HG02885 (cell line): Measurements from ENCODE around the gene MCFD2.
"Not testable (repeated sequence)": the region's sequence is repeated elsewhere in the genome, so short reads cannot be mapped to it uniquely, and the experiment has no call there.

Experiments
- ATAC-seq: cut with Tn5 transposase; IDR thresholded peaks from one replicate; pipeline ENCODE4 v1.9.1; 2021; ENCODE audit warnings: mild to moderate bottlenecking; ENCODE audit not compliant: unreplicated experiment, poor library complexity

MCFD2 gene

GRCh38 chr2:46904908-46905678, 10.5 kb downstream of the MCFD2 start:
- not testable (repeated sequence) for ATAC-seq

GRCh38 chr2:46902980-46903379, 12.6 kb downstream of the MCFD2 start:
- ATAC-seq = not testable (repeated sequence)

GRCh38 chr2:46902465-46902864, 13.1 kb downstream of the MCFD2 start:
- ATAC-seq = no peak

- ATAC-seq = no peak
These were observed 14.0 kb downstream of the MCFD2 start for GRCh38 chr2:46901611-46902010.

- ATAC-seq = no peak
These were observed 15.2 kb downstream of the MCFD2 start for GRCh38 chr2:46900381-46900780.

- ATAC-seq = no peak
These were observed 16.6 kb downstream of the MCFD2 start for GRCh38 chr2:46899053-46899452.

GRCh38 chr2:46898024-46898423, 17.6 kb downstream of the MCFD2 start:
- no peak for ATAC-seq

GRCh38 chr2:46893269-46893939, 22.2 kb downstream of the MCFD2 start:
- ATAC-seq = no peak

GRCh38 chr2:46891956-46892553, 23.6 kb downstream of the MCFD2 start:
- ATAC-seq = no peak

- no peak for ATAC-seq
These were observed 27.1 kb downstream of the MCFD2 start for GRCh38 chr2:46888421-46888952.

GRCh38 chr2:46887028-46887885, 28.3 kb downstream of the MCFD2 start:
- ATAC-seq = no peak

- ATAC-seq = no peak
These were observed 29.2 kb downstream of the MCFD2 start for GRCh38 chr2:46886268-46887027.

- no peak for ATAC-seq
These were observed 30.2 kb downstream of the MCFD2 start for GRCh38 chr2:46885376-46885775.

- ATAC-seq = no peak
These were observed 36.1 kb downstream of the MCFD2 start for GRCh38 chr2:46879511-46879910.

- ATAC-seq = no peak
These were observed 36.7 kb downstream of the MCFD2 start for GRCh38 chr2:46878886-46879285.

GRCh38 chr2:46878240-46878877, 37.2 kb downstream of the MCFD2 start:
- ATAC-seq = no peak

GRCh38 chr2:46877619-46878113, 37.9 kb downstream of the MCFD2 start:
- no peak for ATAC-seq

GRCh38 chr2:46876741-46877384, 38.7 kb downstream of the MCFD2 start:
- no peak for ATAC-seq
